ENCODE data around the gene PPP1R1B.
A peak's percentile ranks its signal among the peaks of the same experiment; 100 is the strongest.

The PPP1R1B gene

DNA sequence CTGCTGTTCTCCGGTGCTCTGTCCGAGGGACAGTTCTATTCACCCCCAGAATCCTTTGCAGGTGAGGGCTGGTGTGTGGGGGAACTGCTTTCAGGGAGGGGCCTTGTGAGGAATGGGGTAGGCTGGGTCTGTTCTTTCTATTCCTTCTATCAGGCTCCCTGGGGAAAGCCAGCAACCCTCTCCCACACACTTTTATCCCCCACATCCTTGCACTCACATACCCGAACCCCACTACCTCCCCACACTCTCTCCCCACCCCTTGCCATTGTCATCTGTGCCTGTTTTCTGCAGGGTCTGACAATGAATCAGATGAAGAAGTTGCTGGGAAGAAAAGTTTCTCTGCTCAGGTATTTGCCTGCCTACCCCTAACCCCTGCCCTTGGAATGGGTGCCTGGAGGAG lies 32.0 kb downstream of the PPP1R1B start:
- DNase-seq, result no peak

DNA sequence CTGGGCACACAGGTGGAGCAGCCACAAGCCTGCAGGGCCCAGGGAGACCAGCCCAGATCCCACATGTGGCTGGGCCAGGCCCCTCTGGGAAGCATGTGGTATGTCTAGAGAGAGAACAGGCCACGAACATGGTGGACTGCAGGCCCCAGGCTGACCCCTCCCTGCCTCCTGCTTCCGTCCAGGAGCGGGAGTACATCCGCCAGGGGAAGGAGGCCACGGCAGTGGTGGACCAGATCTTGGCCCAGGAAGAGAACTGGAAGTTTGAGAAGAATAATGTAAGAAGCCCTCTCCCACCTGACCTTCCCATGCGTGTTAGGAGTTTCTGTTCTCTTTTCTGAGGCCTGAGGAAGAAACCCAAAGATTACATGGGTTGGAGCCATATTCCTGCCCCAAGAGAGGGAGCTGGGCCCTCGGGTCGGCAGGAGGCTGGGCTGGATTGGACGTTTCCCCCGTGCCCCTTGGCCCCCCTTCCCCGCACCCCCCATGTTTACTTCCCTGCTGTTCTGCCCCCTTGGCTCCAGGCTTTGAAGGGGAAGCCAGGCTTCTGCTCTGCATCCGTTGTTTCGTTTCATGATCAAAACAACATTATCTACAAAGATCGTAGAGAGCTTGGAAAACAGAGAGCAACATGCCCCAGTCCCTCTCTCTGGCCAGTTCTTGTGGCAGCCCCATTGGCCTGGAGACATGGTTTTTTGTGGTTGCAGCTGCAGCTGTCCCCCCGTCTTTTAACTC lies 32.7 kb downstream of the PPP1R1B start:
- DNase-seq, result no peak

DNA sequence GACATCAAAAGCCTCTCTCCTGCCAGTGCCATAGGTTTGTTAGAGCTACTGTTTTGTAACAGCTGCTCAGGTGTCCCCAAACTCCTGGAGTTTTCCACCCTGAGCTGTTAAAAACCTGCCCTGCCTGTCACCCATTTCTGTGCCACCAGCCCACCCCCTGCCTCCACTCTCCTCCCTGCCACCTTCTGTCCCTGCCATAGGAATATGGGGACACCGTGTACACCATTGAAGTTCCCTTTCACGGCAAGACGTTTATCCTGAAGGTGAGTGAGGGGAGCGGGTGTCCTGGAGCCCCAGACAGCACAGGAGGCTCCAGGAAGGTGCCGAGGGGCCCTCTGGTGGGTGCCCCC lies 33.2 kb downstream of the PPP1R1B start:
- no peak for DNase-seq

DNA sequence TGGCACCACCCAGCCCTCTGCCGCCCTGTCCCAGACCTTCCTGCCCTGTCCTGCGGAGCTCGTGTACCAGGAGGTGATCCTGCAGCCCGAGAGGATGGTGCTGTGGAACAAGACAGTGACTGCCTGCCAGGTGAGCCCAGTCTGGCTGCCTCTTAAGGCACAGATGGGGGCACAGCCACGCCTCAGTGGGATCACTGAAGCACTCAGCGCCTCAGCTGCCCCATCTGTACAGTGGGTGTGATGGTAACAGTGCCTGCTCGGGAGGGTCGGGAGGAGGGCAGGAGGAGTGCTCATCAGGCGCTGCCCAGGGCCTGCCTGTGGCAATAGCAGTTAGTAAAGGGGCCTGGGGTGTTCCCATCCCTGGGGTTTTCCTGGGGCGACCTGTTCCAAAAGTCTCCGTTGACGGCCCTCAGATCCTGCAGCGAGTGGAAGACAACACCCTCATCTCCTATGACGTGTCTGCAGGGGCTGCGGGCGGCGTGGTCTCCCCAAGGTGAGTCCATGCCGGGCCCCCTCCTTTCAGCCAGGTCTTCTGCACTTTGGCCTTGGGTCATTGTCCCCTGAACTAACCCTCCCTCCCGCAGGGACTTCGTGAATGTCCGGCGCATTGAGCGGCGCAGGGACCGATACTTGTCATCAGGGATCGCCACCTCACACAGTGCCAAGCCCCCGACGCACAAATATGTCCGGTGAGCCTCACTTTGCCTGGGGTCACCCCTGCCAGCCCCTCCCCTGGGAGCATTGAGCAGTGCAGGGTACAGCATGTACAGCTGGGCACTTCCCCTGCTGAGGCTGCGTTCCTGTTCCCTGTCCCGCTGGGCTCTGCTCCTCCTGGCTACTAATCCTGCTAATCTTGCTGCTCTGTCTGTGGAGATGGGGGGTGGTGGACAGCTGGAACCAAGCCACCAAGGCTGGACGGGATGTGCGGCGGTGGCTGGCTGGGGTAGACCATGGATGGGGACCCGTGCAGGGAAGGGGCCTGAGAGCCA lies 33.9 kb downstream of the PPP1R1B start:
- DNase-seq, result no peak

DNA sequence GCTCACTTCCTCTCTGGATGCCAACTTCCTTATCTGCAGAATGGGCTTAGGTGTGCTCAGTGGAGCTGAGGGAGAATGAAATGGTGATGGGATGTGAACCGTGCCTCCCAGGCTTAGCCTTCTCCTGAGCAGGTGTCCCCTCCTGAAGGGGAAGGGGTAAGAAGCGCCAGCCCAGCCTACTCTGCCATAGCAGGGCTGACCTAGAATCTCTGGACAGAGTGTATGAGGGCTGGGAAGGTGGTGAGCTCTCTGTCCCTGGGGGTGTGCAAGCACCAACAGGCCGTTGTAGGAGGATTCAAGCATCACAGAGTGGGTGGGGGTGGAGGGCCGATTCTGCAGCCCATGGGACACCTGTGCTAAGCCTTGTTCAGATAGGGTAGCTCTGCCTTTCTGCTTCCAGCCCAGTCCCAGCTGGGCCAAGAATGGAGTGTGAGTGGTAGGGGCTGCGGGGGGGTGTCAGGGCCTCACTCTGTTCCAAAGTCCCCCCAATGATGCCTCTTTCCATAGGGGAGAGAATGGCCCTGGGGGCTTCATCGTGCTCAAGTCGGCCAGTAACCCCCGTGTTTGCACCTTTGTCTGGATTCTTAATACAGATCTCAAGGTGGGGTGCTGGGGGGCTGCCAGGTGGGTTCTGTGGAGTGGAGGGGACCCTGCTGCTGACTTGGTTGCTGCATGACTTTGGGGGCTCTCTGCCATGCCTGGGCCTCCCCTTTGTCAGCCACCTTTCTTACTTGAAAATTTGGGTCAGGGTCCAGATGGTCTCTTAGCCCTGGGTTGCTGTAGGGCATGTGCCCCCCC lies 35.2 kb downstream of the PPP1R1B start:
- DNase-seq, result no peak

DNA sequence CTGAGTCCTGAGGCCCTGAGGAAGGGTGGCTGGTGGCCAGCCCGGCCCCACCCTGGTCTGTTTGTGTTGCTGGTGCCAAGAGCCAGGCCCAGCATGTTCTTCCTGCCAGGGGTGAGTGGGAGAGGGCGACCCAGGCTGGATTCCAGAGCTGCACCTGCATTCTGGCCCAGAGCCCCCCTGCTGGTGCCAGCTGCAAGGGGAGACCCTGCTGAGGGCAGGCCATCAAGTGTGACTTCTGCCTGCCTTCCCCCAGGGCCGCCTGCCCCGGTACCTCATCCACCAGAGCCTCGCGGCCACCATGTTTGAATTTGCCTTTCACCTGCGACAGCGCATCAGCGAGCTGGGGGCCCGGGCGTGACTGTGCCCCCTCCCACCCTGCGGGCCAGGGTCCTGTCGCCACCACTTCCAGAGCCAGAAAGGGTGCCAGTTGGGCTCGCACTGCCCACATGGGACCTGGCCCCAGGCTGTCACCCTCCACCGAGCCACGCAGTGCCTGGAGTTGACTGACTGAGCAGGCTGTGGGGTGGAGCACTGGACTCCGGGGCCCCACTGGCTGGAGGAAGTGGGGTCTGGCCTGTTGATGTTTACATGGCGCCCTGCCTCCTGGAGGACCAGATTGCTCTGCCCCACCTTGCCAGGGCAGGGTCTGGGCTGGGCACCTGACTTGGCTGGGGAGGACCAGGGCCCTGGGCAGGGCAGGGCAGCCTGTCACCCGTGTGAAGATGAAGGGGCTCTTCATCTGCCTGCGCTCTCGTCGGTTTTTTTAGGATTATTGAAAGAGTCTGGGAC lies 36.0 kb downstream of the PPP1R1B start:
- no peak for DNase-seq

DNA sequence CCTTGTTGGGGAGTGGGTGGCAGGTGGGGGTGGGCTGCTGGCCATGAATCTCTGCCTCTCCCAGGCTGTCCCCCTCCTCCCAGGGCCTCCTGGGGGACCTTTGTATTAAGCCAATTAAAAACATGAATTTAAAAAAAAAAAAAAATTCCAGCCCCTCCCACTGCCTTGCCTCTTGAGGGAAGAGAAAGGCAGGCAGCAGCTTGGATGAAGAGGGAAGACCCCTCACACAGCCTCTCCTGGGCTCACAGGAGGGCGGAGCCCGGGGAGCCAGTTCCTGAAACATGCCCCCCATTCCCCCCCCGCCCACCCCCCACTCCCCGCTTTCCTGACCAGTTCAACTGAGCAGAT lies 36.6 kb downstream of the PPP1R1B start:
- DNase-seq, result no peak

DNA sequence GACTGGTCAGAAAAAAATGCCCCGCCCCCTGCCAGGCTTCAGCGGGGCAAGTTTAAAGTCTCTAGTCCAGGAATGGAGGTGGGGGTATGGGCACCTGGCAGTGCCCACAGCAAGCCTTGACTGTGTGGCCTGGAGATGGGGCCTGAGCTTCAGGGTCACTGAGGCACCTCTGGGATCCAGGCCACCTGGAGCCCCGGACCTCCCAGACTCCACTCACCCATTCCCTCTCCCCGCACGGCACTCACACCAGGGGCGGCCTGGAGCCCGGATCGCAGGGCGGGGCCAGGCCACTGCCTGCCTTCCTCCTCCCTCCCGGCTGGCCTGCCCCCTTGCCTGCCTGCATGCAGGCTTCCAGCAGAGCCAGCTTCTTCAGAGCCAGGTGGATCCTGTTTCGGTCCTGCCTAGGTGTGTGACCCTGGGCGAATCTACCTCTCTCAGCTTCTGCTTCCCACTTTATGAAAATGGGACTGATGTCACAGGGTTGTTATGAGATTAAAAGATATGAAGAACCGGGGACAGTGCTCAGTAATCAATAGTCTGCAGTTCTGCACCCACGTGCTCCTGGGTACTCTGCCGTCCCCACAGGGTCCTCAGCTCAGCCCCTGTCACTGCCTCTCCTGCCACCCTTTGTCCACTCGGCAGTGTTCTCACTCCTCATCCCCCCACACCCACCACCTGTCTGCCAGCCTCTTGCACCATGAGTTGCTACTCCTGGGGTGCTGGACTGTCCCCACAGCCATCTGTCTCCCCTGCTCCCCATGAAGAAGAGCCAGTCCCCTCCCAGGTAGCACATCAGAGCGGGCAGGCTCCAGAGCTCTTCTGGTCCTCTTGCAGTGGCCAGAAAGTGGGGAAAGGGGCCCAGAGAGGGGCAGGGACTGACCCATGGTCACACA lies 37.2 kb downstream of the PPP1R1B start:
- DNase-seq, result no peak

DNA sequence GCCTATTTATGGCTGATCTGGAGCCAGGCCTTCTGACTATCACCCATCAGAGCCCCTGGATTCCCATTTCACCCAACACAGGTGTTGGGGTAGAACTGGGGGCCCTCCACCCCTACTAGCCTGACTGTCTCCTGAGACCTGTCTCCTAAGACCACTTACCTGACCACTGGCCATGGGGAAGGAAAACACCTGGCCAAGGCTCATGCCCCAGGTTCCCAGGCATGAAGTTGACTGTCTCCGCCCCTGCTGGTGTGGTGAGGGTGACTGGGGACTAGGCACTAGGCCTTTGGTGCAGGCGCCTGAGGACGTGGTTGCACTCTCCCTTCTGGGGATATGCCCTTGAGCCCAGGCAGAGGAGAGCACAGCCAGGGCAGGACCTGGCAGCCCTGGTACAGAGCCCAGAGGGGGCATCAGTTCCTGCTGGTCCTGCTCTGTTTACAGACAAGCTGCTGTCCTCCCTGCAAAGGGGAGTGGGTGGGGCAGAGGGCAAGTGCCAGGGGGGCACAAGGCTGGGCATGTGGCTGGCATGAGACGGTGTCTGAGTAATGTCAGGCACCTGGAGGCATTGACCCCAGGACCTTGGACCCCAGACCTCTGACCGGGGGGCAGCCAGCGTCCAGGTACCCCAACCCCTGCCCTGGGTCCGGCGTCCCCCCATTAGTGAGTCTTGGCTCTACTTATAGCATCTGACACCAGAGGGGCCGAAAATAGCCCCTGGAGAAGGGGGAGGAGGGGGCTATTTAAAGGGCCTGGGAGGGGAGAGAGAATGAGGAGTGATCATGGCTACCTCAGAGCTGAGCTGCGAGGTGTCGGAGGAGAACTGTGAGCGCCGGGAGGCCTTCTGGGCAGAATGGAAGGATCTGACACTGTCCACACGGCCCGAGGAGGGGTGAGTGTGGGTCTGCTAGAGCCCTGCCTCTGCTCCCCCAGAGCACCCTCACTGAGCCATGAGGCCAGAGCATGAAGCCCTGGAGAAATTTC lies 38.1 kb downstream of the PPP1R1B start, which contains the start of gene TCAP:
Gene TCAP (plus strand): TSS at position 769 of the 981 bp plus-strand sequence. CDS start 11 bp downstream, at position 780.
- no peak for DNase-seq

DNA sequence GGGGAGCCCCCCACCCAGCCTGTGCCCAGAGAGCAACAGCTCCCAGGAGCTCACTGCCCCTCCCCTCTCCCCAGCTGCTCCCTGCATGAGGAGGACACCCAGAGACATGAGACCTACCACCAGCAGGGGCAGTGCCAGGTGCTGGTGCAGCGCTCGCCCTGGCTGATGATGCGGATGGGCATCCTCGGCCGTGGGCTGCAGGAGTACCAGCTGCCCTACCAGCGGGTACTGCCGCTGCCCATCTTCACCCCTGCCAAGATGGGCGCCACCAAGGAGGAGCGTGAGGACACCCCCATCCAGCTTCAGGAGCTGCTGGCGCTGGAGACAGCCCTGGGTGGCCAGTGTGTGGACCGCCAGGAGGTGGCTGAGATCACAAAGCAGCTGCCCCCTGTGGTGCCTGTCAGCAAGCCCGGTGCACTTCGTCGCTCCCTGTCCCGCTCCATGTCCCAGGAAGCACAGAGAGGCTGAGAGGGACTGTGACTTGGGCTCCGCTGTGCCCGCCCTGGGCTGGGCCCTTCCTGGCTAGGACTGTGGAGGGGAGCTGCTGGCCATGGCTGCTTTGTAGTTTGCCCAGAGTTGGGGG lies 39.0 kb downstream of the PPP1R1B start:
- DNase-seq, result peak; percentile 53 to 71

DNA sequence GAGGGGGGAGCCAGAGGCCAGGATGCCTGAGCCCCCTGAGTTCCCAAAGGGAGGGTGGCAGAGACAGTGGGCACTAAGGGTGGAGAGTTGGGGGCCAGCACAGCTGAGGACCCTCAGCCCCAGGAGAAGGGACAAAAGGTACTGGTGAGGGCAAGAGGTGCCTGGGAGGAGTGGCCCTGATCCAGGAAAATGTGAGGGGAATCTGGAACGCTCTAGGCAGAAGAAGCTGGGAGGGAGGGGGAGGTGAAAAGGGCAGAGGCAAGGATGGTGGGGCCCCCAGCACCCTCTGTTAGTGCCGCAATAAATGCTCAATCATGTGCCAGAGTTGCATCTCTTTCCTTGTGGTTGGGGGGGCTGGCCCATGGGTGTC lies 39.5 kb downstream of the PPP1R1B start:
- DNase-seq, result no peak

DNA sequence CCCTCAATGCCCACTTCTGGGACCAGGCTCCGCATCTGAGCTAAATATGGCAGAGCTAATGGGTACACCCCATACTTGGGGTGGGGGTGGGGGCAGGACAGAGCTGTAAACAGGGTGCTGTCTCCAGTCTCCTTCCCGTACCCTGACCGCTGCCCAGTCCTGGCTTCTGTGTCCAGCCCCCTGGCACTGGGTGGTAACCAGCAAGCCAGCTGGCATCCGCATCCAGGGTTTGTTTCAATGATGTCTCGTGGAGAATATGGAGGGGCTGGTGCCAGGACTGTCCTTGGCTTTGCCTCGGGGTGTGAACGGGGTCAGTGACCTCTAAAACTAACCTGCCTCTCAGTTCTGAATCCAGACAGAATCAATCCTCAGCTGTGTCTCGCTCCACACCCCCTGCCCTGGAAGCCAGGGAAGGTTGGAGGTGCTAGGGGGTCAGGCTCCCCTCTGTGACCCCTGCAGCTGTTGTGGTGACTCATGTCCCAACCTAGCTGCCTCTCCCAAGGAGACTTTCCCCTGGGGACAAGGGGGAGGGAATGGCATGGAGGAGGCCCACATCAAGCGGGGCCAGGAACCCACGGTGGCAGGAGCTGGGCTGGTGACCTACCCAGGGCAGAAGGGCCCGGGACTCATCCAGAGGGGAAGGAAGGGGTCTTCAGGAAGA lies 40.0 kb downstream of the PPP1R1B start:
- no peak for DNase-seq

DNA sequence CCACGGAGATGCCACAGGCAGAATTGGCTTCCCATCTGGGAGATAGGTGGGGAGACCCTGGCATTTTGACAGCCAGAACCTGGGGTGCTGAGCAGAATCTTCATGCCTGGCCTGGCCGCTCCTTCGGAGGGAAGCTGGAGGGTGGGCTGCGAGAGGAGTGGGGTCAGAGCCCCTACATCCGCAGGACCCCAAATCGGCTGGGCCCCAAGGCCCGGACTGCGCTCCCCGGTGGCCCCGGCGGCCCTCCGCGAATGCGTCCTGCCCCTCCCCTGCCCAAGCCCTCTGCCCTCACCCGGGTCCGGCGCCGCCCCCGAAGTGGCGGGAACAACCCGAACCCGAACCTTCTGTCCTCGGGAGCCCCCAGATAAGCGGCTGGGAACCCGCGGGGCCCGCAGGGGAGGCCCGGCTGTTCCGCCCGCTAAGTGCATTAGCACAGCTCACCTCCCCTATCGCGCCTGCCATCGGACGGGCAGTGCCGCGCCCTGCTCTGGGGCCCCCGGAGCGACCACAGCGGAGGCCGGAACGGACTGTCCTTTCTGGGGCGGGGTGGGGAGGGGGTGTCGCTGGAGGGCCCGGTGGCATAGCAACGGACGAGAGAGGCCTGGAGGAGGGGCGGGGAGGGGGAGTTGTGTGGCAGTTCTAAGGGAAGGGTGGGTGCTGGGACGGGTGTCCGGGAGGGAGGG lies 40.7 kb downstream of the PPP1R1B start:
- no peak for DNase-seq

DNA sequence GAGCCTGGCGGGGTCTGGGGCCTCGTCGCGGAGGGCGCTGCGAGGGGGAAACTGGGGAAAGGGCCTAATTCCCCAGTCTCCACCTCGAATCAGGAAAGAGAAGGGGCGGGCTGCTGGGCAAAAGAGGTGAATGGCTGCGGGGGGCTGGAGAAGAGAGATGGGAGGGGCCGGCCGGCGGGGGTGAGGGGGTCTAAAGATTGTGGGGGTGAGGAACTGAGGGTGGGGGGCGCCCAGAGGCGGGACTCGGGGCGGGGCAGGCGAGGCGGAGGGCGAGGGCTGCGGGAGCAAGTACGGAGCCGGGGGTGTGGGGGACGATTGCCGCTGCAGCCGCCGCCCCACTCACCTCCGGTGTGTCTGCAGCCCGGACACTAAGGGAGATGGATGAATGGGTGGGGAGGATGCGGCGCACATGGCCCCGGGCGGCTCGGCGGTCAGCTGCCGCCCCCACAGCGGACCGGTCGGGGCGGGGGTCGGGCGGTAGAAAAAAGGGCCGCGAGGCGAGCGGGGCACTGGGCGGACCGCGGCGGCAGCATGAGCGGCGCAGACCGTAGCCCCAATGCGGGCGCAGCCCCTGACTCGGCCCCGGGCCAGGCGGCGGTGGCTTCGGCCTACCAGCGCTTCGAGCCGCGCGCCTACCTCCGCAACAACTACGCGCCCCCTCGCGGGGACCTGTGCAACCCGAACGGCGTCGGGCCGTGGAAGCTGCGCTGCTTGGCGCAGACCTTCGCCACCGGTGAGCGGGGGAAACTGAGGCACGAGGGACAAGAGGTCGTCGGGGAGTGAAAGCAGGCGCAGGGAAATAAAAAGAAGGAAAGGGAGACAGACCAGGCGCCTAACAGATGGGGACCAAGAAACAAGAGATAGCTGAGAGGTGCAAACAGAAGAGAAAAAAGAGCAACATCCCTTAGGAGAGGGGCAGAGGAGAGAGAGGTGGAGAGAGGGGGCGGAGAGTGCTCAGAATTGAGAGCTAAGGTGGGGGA lies 41.5 kb downstream of the PPP1R1B start, which contains the start of gene PNMT:
Gene PNMT (plus strand): TSS at position 509 of the 980 bp plus-strand sequence. CDS start 23 bp downstream, at position 532.
- DNase-seq, result peak; percentile 42 to 71

DNA sequence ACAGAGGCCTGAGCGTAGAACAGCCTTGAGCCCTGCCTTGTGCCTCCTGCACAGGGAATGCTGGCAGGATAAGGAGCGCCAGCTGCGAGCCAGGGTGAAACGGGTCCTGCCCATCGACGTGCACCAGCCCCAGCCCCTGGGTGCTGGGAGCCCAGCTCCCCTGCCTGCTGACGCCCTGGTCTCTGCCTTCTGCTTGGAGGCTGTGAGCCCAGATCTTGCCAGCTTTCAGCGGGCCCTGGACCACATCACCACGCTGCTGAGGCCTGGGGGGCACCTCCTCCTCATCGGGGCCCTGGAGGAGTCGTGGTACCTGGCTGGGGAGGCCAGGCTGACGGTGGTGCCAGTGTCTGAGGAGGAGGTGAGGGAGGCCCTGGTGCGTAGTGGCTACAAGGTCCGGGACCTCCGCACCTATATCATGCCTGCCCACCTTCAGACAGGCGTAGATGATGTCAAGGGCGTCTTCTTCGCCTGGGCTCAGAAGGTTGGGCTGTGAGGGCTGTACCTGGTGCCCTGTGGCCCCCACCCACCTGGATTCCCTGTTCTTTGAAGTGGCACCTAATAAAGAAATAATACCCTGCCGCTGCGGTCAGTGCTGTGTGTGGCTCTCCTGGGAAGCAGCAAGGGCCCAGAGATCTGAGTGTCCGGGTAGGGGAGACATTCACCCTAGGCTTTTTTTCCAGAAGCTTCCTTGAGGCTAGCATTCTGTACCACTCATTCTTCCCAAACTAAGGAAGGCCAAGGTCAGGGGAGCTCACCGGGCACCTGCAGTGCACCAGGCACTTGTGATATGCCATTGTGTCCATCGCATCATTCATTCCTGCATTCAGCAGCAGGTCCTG lies 43.4 kb downstream of the PPP1R1B start:
- no peak for DNase-seq

DNA sequence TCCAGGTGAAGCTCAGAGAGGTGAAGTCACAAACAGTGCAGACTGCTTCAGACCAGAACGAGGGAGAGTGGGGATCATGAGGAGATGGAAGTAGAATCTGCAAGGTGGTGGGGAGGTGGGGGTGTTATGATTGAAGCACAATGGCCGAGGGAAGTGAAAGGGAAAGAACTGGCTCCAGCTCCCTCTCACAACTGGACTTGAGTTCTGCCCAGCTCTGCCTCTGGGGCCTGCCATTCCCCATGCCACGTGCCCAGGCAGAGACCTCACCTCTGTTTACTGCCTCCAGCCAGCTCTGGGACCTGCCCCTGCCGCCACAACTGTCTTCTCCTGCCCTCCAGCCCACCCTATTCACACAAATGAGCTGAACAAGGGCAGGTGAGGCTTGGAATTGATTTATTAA lies 44.0 kb downstream of the PPP1R1B start:
- DNase-seq, result no peak
